Measurements from ENCODE around the gene PCDHGB4. TPM values are rescaled to one million over a fixed set of nuclear protein-coding genes. Genes with fewer than 3 reads are reported as not detected.

PCDHGB4 gene
- total RNA-seq, 1 donor from 2014 or later, result 4.0 TPM

DNA sequence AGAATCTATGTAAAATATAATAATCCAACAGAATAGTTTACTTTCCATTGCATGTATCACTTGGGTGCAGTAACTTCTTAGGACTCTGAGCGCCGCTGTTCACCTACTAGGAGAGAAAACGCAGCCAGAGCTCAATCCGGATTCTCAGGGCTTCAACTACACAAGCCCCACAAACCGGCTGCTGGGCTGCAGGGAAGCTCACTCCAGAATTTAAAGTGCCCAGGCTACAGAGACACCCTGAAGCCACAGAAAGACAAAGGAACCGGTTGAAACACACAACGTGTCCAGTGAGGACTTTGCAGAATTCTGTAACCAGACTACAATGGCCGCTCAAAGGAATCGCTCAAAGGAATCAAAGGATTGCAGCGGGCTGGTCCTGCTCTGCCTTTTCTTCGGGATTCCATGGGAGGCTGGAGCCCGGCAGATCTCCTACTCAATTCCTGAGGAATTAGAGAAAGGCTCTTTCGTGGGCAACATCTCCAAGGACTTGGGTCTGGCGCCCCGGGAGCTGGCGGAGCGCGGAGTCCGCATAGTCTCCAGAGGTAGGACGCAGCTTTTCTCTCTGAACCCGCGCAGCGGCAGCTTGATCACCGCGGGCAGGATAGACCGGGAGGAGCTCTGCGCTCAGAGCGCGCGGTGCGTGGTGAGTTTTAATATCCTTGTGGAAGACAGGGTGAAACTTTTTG, 25.5 kb downstream of the PCDHGB4 start, which contains the start of gene PCDHGA10:
Gene PCDHGA10, plus strand, starts transcription at position 134 of the 686 bp plus-strand sequence. Its CDS starts 189 bp downstream, at position 323.

GRCh38 chr5:141417494-141418172, 30.1 kb downstream of the PCDHGB4 start, which contains the start of gene PCDHGB7:
Gene PCDHGB7, plus strand, starts transcription at chr5:141417677. Its CDS starts 183 bp downstream, at chr5:141417860.

DNA sequence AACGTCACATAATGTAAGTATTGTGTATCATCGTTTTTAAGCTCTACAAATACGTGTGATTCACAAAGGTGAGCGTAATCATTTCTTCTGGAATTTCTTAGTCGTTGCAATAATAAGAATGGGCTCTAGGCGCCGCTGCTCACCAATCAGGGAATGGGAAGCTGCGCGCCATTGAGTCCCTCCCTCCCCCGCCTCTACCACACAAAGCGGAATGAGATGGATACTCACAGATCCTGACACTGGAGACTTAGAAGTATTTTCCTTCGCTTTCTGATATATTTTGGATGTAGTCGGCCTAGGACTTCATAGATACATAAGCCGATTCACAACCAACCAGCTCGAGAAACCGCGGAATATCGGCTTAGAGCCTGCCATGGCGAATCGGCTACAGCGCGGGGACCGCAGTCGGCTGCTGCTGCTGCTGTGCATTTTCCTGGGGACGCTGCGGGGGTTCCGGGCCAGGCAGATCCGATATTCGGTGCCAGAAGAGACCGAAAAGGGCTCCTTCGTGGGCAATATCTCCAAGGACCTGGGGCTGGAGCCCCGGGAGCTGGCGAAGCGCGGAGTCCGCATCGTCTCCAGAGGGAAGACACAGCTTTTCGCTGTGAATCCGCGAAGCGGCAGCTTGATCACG, 33.5 kb downstream of the PCDHGB4 start, which contains the start of gene PCDHGA11:
Gene PCDHGA11, plus strand, starts transcription at position 197 of the 634 bp plus-strand sequence. Its CDS starts 177 bp downstream, at position 374.

DNA sequence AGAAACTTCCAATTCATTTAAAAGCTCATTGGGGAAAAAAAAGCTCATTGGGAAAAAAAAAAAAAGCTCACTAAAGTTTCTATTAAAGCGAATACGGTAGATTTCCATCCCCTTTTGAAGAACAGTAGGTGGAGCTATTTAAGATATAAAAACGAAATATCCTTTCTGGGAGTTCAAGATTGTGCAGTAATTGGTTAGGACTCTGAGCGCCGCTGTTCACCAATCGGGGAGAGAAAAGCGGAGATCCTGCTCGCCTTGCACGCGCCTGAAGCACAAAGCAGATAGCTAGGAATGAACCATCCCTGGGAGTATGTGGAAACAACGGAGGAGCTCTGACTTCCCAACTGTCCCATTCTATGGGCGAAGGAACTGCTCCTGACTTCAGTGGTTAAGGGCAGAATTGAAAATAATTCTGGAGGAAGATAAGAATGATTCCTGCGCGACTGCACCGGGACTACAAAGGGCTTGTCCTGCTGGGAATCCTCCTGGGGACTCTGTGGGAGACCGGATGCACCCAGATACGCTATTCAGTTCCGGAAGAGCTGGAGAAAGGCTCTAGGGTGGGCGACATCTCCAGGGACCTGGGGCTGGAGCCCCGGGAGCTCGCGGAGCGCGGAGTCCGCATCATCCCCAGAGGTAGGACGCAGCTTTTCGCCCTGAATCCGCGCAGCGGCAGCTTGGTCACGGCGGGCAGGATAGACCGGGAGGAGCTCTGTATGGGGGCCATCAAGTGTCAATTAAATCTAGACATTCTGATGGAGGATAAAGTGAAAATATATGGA, 43.0 kb downstream of the PCDHGB4 start, which contains the start of gene PCDHGA12:
Gene PCDHGA12, plus strand, starts transcription at position 176 of the 782 bp plus-strand sequence. Its CDS starts 253 bp downstream, at position 429.

Other genes starting within 250 kb of the PCDHGB4 start
- gene PCDHB6, start 237.6 kb upstream of the PCDHGB4 start, total RNA-seq, result not detected in 2 replicates
- gene PCDHB7, start 215.1 kb upstream of the PCDHGB4 start, total RNA-seq, result 0.15 and 0.17 TPM in 2 replicates
- gene PCDHB8, start 209.9 kb upstream of the PCDHGB4 start, total RNA-seq, result not detected in 2 replicates
- under 0.01 TPM in 1 of 2 replicates, not detected in the other for gene PCDHB16, start 205.3 kb upstream of the PCDHGB4 start, total RNA-seq
- gene PCDHB9, start 200.5 kb upstream of the PCDHGB4 start, total RNA-seq, result not detected in 2 replicates
- gene PCDHB10, start 195.3 kb upstream of the PCDHGB4 start, total RNA-seq, result under 0.01 and 0.15 TPM in 2 replicates
- gene PCDHB11, start 188.1 kb upstream of the PCDHGB4 start, total RNA-seq, result under 0.01 TPM in 2 replicates
- not detected in 2 replicates for gene PCDHB12, start 179.0 kb upstream of the PCDHGB4 start, total RNA-seq
- under 0.01 TPM in 2 replicates for gene PCDHB13, start 173.8 kb upstream of the PCDHGB4 start, total RNA-seq
- under 0.01 TPM in 1 of 2 replicates, not detected in the other for gene PCDHB14, start 164.4 kb upstream of the PCDHGB4 start, total RNA-seq
- gene PCDHB15, start 142.3 kb upstream of the PCDHGB4 start, total RNA-seq, result 0.15 and 0.17 TPM in 2 replicates
- not detected in 2 replicates for gene SLC25A2, start 83.6 kb upstream of the PCDHGB4 start, total RNA-seq
- 31.8 and 38.5 TPM in 2 replicates for gene TAF7, start 66.9 kb upstream of the PCDHGB4 start, total RNA-seq
- gene PCDHGA1, start 57.2 kb upstream of the PCDHGB4 start, total RNA-seq, result under 0.01 and 0.15 TPM in 2 replicates
- gene PCDHGA2, start 48.9 kb upstream of the PCDHGB4 start, total RNA-seq, result 0.50 and 0.59 TPM in 2 replicates
- 0.15 and 0.34 TPM in 2 replicates for gene PCDHGA3, start 43.9 kb upstream of the PCDHGB4 start, total RNA-seq
- gene PCDHGB1, start 37.6 kb upstream of the PCDHGB4 start, total RNA-seq, result 0.30 and 0.34 TPM in 2 replicates
- gene PCDHGA4, start 32.7 kb upstream of the PCDHGB4 start, total RNA-seq, result 1.0 and 1.3 TPM in 2 replicates
- 0.50 and 0.59 TPM in 2 replicates for gene PCDHGB2, start 27.7 kb upstream of the PCDHGB4 start, total RNA-seq
- 0.15 and 0.34 TPM in 2 replicates for gene PCDHGA5, start 23.5 kb upstream of the PCDHGB4 start, total RNA-seq
- 0.45 and 0.50 TPM in 2 replicates for gene PCDHGB3, start 17.5 kb upstream of the PCDHGB4 start, total RNA-seq
- gene PCDHGA6, start 13.8 kb upstream of the PCDHGB4 start, total RNA-seq, result 0.67 and 1.0 TPM in 2 replicates
- 0.50 and 0.89 TPM in 2 replicates for gene PCDHGA7, start 5.0 kb upstream of the PCDHGB4 start, total RNA-seq
- gene PCDHGA8, start 4.9 kb downstream of the PCDHGB4 start, total RNA-seq, result 0.15 and 0.67 TPM in 2 replicates
- 10.6 and 13.8 TPM in 2 replicates for gene PCDHGB5, start 10.2 kb downstream of the PCDHGB4 start, total RNA-seq
- 1.7 and 1.9 TPM in 2 replicates for gene PCDHGA9, start 15.1 kb downstream of the PCDHGB4 start, total RNA-seq
- gene PCDHGB6, start 20.3 kb downstream of the PCDHGB4 start, total RNA-seq, result 1.3 and 2.1 TPM in 2 replicates
- gene PCDHGA10, start 25.3 kb downstream of the PCDHGB4 start, total RNA-seq, result 4.9 and 5.2 TPM in 2 replicates
- gene PCDHGB7, start 30.0 kb downstream of the PCDHGB4 start, total RNA-seq, result 6.1 and 7.2 TPM in 2 replicates
- gene PCDHGA11, start 33.4 kb downstream of the PCDHGB4 start, total RNA-seq, result 10.9 and 11.6 TPM in 2 replicates
- gene PCDHGA12, start 42.8 kb downstream of the PCDHGB4 start, total RNA-seq, result 7.7 and 8.4 TPM in 2 replicates
- 39.3 and 42.2 TPM in 2 replicates for gene PCDHGC3, start 88.3 kb downstream of the PCDHGB4 start, total RNA-seq
- gene PCDHGC4, start 97.3 kb downstream of the PCDHGB4 start, total RNA-seq, result 0.17 and 0.30 TPM in 2 replicates
- 0.17 and 0.30 TPM in 2 replicates for gene PCDHGC5, start 101.4 kb downstream of the PCDHGB4 start, total RNA-seq
- gene DIAPH1, start 231.3 kb downstream of the PCDHGB4 start, total RNA-seq, result 32.7 and 36.8 TPM in 2 replicates
- 42.2 and 45.4 TPM in 2 replicates for gene HDAC3, start 249.2 kb downstream of the PCDHGB4 start, total RNA-seq
- gene RELL2, start 249.3 kb downstream of the PCDHGB4 start, total RNA-seq, result 1.9 and 3.0 TPM in 2 replicates